Heart left ventricle (tissue), 16 donors: Measurements from ENCODE around the gene PKDCC. TPM values are rescaled to one million over a fixed set of nuclear protein-coding genes. Genes with fewer than 3 reads are reported as not detected.

Experiments
- ATAC-seq, 4 donors: fragments of 200-7000 bp; cut with Tn5 transposase; one replicate each; pipeline ENCODE4 v1.9.1; 2020 to 2022; ENCODE audit warnings: moderate library complexity in 4 of 4, mild to moderate bottlenecking in 3 of 4, moderate number of reproducible peaks in 1 of 4
- DNase-seq, 5 donors: peaks; one replicate each; pipeline ENCODE4 v3.0.0-alpha.2; 2020
- H3K27ac ChIP-seq, 12 donors: fragments of 200-600 bp; sonication (generic) in 4 of 12; one replicate each; pipeline versions ENCODE4 v1.5.0 to v1.8.0; 2016 to 2022; ENCODE audit warnings: mild to moderate bottlenecking in 2 of 12
- H3K27me3 ChIP-seq, 9 donors: fragments of 200-600 bp; sonication (generic) in 2 of 9; one replicate each; pipeline versions ENCODE4 v1.5.1 to v1.8.0; 2016 to 2022; ENCODE audit warnings: mild to moderate bottlenecking in 3 of 9
- H3K36me3 ChIP-seq, 9 donors: fragments of 200-600 bp; sonication (generic) in 2 of 9; one replicate each; pipeline versions ENCODE4 v1.5.0 to v1.8.0; 2018 to 2022; ENCODE audit warnings: mild to moderate bottlenecking in 2 of 9
- H3K4me1 ChIP-seq, 12 donors: fragments of 200-600 bp; sonication (generic) in 4 of 12; one replicate each; pipeline versions ENCODE4 v1.5.0 to v1.8.0; 2016 to 2022; ENCODE audit warnings: mild to moderate bottlenecking in 3 of 12
- H3K4me3 ChIP-seq, 12 donors: fragments of 200-600 bp; sonication (generic) in 4 of 12; one replicate each; pipeline versions ENCODE4 v1.5.0 to v1.8.0; 2017 to 2022; ENCODE audit warnings: mild to moderate bottlenecking in 9 of 12, moderate library complexity in 4 of 12
- H3K9me3 ChIP-seq, 12 donors: fragments of 200-600 bp; sonication (generic) in 4 of 12; one replicate each; pipeline versions ENCODE4 v1.5.0 to v1.8.0; 2016 to 2022; ENCODE audit warnings: mild to moderate bottlenecking in 1 of 12
- POLR2A ChIP-seq, 2 donors: fragments of 450-650 bp; IDR thresholded peaks; one replicate each; pipeline ENCODE4 v1.6.1; 2017; ENCODE audit warnings: antibody characterized with exemption in 2 of 2, mild to moderate bottlenecking in 2 of 2, moderate library complexity in 2 of 2
- WGBS, 4 donors: extraction: QIAGEN DNeasy Blood & Tissue Kit in 2 of 4; methylation state at CpG; one replicate each; pipeline versions ENCODE4 v1.1.5 to v1.1.7; 2013 to 2018; 5-methylcytosine and 5-hydroxymethylcytosine counted together
- intact Hi-C, 10 donors: fragments of 100-400 bp; cut with DNase I; formaldehyde crosslinking; loops; one replicate each; pipeline versions ENCODE4 v1.11.1 to v1.14.2; 2022
- polyA plus RNA-seq, 2 donors: library from polyadenylated mRNA; stranded (reverse); fragments of 200-250 nt; gene quantifications; one replicate each; pipeline ENCODE4 v1.2.3, GENCODE V29; 2013
- total RNA-seq, 9 donors: library from RNA; depleted of rRNA in 2 of 9; stranded (reverse); fragments of >200 nt in 2 of 9; fragmentation: NEBNext Ultra II Directional in 3 of 9; extraction: Animal tissue kit (Norgen Biotek cat#: 25700) in 3 of 9; gene quantifications; one replicate each; pipeline versions ENCODE4 v1.1.0 to v1.2.4, GENCODE V29; 2016 to 2023
- TF ChIP-seq, protein P1 (sequence below), 12 donors: fragments of 200-600 bp; sonication (generic) in 4 of 12; IDR thresholded peaks; one replicate each; pipeline versions ENCODE4 v1.5.0 to v1.8.0; 2018 to 2022; ENCODE audit warnings: antibody characterized with exemption in 12 of 12, mild to moderate bottlenecking in 5 of 12
- donor health status: ischemic (EF 13 %, LVEDD 7.1; RV severe dilation, severe dysfunction).
- donor health status: healthy with polysubstance abuse.
- donor health status: DM: no; HTN: yes; CAD: no.
- donor health status: DM: no; HTN: no; CAD: no.
- donor health status: ischemic (EF 25% LVEDD 6.9; RV normal size, moderate dysfunction).
- donor health status: ischemic (EF 25% LVEDD 5.7; RV mildly dilated, moderate dysfunction).
- donor health status: healthy.
- donor health status: DM: yes; HTN: yes; CAD: no.
- donor health status: ischemic (EF 35%, LVEDD 5.7; RV mildly dilated, moderate dysfunction).
- donor health status: nonischemic (EF 11% LVEDD 7.7; RV severe dilation, severe dysfunction).
- donor health status: DM: yes; HTN: yes; CAD: no.
- donor health status: PGD.
- donor health status: ischemic (EF 29% LVEDD 5.4; RV normal size, mild dysfunction).
- donor health status: nonischemic (EF 23%, LVEDD 6.1; RV moderate dilation, normal function).

Gene PKDCC
- total and polyA plus RNA-seq, 11 donors, result 22.7 to 124 (median 53.2) TPM

GRCh38 chr2:42052702-42053481 is 5.1 kb downstream of the PKDCC start:
- H3K27ac ChIP-seq, result peak overlapping the region; percentile 82 to 95 (median 89)
- ATAC-seq (peak in 3 of 4 donors; percentile 6 to 21 (median 14)), DNase-seq (peak in 3 of 5 donors; percentile 60 to 73 (median 70))
- WGBS, 4 donors, result 47 to 60% (median 53%) methylated on average over 10 to 14 of the region's 14 CpGs
- H3K27me3 ChIP-seq, result peaks cover 0 to 17% (median 0%) of the 10 kb centered on the region in 9 donors
- intact Hi-C loops, result loop anchor here in 5 of 10 donors (5.0 kb wide), 4 partner anchors 106 to 131 kb away; no protein-coding TSS in a partner anchor
- no peaks in the 10 kb centered on the region for H3K9me3 ChIP-seq
- H3K4me3 ChIP-seq, result peak overlapping the region in 6 of 12 donors; percentile 0 to 86 (median 67)
- H3K4me1 ChIP-seq, result peaks cover 17 to 86% (median 59%) of the 10 kb centered on the region in 12 donors
- no peak for TF ChIP-seq POLR2A (IDR thresholded peaks at IDR 0.05)
- TF ChIP-seq, protein P1, sequence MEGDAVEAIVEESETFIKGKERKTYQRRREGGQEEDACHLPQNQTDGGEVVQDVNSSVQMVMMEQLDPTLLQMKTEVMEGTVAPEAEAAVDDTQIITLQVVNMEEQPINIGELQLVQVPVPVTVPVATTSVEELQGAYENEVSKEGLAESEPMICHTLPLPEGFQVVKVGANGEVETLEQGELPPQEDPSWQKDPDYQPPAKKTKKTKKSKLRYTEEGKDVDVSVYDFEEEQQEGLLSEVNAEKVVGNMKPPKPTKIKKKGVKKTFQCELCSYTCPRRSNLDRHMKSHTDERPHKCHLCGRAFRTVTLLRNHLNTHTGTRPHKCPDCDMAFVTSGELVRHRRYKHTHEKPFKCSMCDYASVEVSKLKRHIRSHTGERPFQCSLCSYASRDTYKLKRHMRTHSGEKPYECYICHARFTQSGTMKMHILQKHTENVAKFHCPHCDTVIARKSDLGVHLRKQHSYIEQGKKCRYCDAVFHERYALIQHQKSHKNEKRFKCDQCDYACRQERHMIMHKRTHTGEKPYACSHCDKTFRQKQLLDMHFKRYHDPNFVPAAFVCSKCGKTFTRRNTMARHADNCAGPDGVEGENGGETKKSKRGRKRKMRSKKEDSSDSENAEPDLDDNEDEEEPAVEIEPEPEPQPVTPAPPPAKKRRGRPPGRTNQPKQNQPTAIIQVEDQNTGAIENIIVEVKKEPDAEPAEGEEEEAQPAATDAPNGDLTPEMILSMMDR (IDR thresholded peaks at IDR 0.05), result no peak
- peaks cover 0 to 54% (median 20%) of the 10 kb centered on the region in 9 donors for H3K36me3 ChIP-seq

DNA sequence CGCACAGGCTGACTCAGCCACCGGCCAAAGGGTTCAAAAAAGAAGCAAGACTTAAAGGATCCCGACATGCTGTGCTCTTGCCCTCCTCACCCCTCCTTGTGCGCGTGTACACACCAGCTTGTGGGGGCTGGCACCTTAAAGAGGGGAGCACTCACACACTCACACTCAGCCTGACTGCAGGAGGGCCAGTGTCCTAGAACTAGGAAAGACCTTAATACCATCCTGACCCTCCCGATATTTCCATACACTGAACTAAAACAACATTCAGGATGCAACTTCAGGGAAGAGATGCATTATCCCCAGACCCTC is 5.6 kb downstream of the PKDCC start:
- Histone ChIP-seq H3K27me3 (peaks cover 0 to 16% (median 0%) of the 10 kb centered on the region in 9 donors), H3K36me3 (peaks cover 0 to 59% (median 25%) of the 10 kb centered on the region in 9 donors), H3K27ac (peak overlapping the region; percentile 82 to 95 (median 89)), H3K4me3 (peak overlapping the region in 6 of 12 donors; percentile 0 to 66 (median 8)), H3K9me3 (no peaks in the 10 kb centered on the region), H3K4me1 (peaks cover 17 to 86% (median 59%) of the 10 kb centered on the region in 12 donors)
- DNase-seq, result no peak
- no peak for TF ChIP-seq POLR2A (IDR thresholded peaks at IDR 0.05)
- TF ChIP-seq, protein P1 (IDR thresholded peaks at IDR 0.05), result no peak
- intact Hi-C loops, result loop anchor here in 5 of 10 donors (5.0 kb wide), 4 partner anchors 106 to 131 kb away; no protein-coding TSS in a partner anchor
- ATAC-seq, result no peak
- WGBS, 4 donors, result 25 to 46% (median 43%) methylated on average over 6 of the region's 6 CpGs

- Histone ChIP-seq H3K27me3 (peaks cover 0 to 10% (median 0%) of the 10 kb centered on the region in 9 donors), H3K36me3 (peaks cover 0 to 66% (median 31%) of the 10 kb centered on the region in 9 donors), H3K9me3 (no peaks in the 10 kb centered on the region), H3K4me1 (peaks cover 17 to 83% (median 59%) of the 10 kb centered on the region in 12 donors), H3K27ac (peak overlapping the region; percentile 82 to 95 (median 89)), H3K4me3 (peak overlapping the region in 3 of 12 donors; percentile 4 to 66 (median 5))
- ATAC-seq (peak; percentile 75 to 89 (median 82)), DNase-seq (peak; percentile 70 to 87 (median 72))
- TF ChIP-seq, protein P1 (IDR thresholded peaks at IDR 0.05), result no peak
- no peak for TF ChIP-seq POLR2A (IDR thresholded peaks at IDR 0.05)
- intact Hi-C loops, result loop anchor here in 5 of 10 donors (5.0 kb wide), 4 partner anchors 107 to 132 kb away; no protein-coding TSS in a partner anchor
- 40 to 45% (median 40%) methylated on average over 21 to 24 of the region's 24 CpGs for WGBS, 4 donors
Measured at GRCh38 chr2:42053791-42054701, 6.2 kb downstream of the PKDCC start.
